GM10266 (cell line): ENCODE measurements around the gene GPR18.

ENCODE experiments used
- DNase-seq: peaks from one replicate; pipeline ENCODE4 v3.0.0; 2012; ENCODE audit errors: extremely low spot score
- CTCF ChIP-seq: IDR thresholded peaks from 2 replicates; pipeline ENCODE4 v1.5.1; 2012; ENCODE audit warnings: mild to moderate bottlenecking, low read depth; ENCODE audit not compliant: control insufficient read depth, insufficient read depth; ENCODE audit errors: missing control alignments

Gene GPR18

GRCh38 chr13:99273128-99273527, 14.9 kb upstream of the GPR18 start:
- DNase-seq, result no peak
- TF ChIP-seq CTCF, result no peak

GRCh38 chr13:99272481-99272880, 14.3 kb upstream of the GPR18 start:
- no peak for TF ChIP-seq CTCF
- DNase-seq, result no peak

- no peak for DNase-seq
- no peak for TF ChIP-seq CTCF
Observed at GRCh38 chr13:99271249-99271648, 13.1 kb upstream of the GPR18 start.

GRCh38 chr13:99270518-99270917, 12.3 kb upstream of the GPR18 start:
- no peak for TF ChIP-seq CTCF
- no peak for DNase-seq

GRCh38 chr13:99269627-99270241, 11.6 kb upstream of the GPR18 start:
- DNase-seq, result peak; percentile 23

GRCh38 chr13:99268822-99269221, 10.6 kb upstream of the GPR18 start:
- TF ChIP-seq CTCF, result no peak

More at GRCh38 chr13:99269627-99270241, 11.6 kb upstream of the GPR18 start:
- peak; percentile 88 for TF ChIP-seq CTCF

GRCh38 chr13:99267927-99268326, 9.7 kb upstream of the GPR18 start:
- TF ChIP-seq CTCF, result no peak
- no peak for DNase-seq

More at GRCh38 chr13:99268822-99269221, 10.6 kb upstream of the GPR18 start:
- DNase-seq, result no peak
